ENCODE results near the gene EPS8L1.
A peak's percentile ranks its signal among the peaks of the same experiment; 100 is the strongest.

EPS8L1 gene

GRCh38 chr19:55119053-55119452 lies 43.4 kb downstream of the EPS8L1 start:
- Histone ChIP-seq H3K27me3 (no peaks in the 10 kb centered on the region), H3K27ac (no peak overlapping the region), H3K4me1 (peaks cover 41% of the 10 kb centered on the region), H3K9ac (no peak overlapping the region), H3K4me2 (peak overlapping the region; percentile 82), H4K20me1 (peaks cover 32% of the 10 kb centered on the region), H3K4me3 (no peak overlapping the region), H3K9me3 (no peaks in the 10 kb centered on the region), H3K36me3 (0 out of 2 replicates have a peak, but pooled peaks cover 4% of the 10 kb centered on the region)
- no peak for TF ChIP-seq Cebpa-rat (IDR thresholded peaks at IDR 0.05)

- Histone ChIP-seq H3K4me2 (no peak overlapping the region), H3K4me3 (no peak overlapping the region), H3K36me3 (no peaks in the 10 kb centered on the region), H3K9me3 (no peaks in the 10 kb centered on the region), H3K9ac (no peak overlapping the region), H3K27me3 (no peaks in the 10 kb centered on the region), H3K27ac (no peak overlapping the region), H4K20me1 (no peaks in the 10 kb centered on the region), H3K4me1 (peaks cover 40% of the 10 kb centered on the region)
- no peak for TF ChIP-seq Cebpa-rat (IDR thresholded peaks at IDR 0.05)
Measured at GRCh38 chr19:55131421-55131820, 55.8 kb downstream of the EPS8L1 start.

GRCh38 chr19:55132453-55133129 lies 56.9 kb downstream of the EPS8L1 start:
- H3K27me3 ChIP-seq = no peaks in the 10 kb centered on the region

GRCh38 chr19:55133639-55134444 lies 58.2 kb downstream of the EPS8L1 start:
- Histone ChIP-seq H3K9me3 (no peaks in the 10 kb centered on the region), H3K27me3 (no peaks in the 10 kb centered on the region), H3K27ac (peak overlapping the region; percentile 41), H3K4me2 (peak overlapping the region; percentile 67), H3K4me1 (peaks cover 44% of the 10 kb centered on the region), H4K20me1 (no peaks in the 10 kb centered on the region), H3K9ac (no peak overlapping the region; the same call in 1 of the 2 replicates), H3K36me3 (no peaks in the 10 kb centered on the region), H3K4me3 (no peak overlapping the region)
- TF ChIP-seq Cebpa-rat (IDR thresholded peaks at IDR 0.05) = no peak

More at GRCh38 chr19:55132453-55133129, 56.9 kb downstream of the EPS8L1 start:
- Histone ChIP-seq H3K9me3 (no peaks in the 10 kb centered on the region), H4K20me1 (no peaks in the 10 kb centered on the region), H3K27ac (no peak overlapping the region), H3K4me2 (peak overlapping the region; percentile 16), H3K9ac (no peak overlapping the region), H3K36me3 (no peaks in the 10 kb centered on the region), H3K4me1 (peaks cover 44% of the 10 kb centered on the region), H3K4me3 (no peak overlapping the region)
- no peak for TF ChIP-seq Cebpa-rat (IDR thresholded peaks at IDR 0.05)

- Histone ChIP-seq H3K9ac (no peak overlapping the region), H3K4me3 (no peak overlapping the region), H3K36me3 (no peaks in the 10 kb centered on the region), H3K9me3 (no peaks in the 10 kb centered on the region), H3K27ac (no peak overlapping the region), H3K4me1 (peaks cover 44% of the 10 kb centered on the region), H4K20me1 (no peaks in the 10 kb centered on the region), H3K4me2 (peak overlapping the region; percentile 56), H3K27me3 (no peaks in the 10 kb centered on the region)
- no peak for TF ChIP-seq Cebpa-rat (IDR thresholded peaks at IDR 0.05)
Measured at GRCh38 chr19:55134736-55135135, 59.1 kb downstream of the EPS8L1 start.

- H3K4me1 ChIP-seq = peaks cover 48% of the 10 kb centered on the region
- no peak overlapping the region for H3K9ac ChIP-seq
- H3K27me3 ChIP-seq = no peaks in the 10 kb centered on the region
- no peaks in the 10 kb centered on the region for H3K36me3 ChIP-seq
- peak overlapping the region; percentile 56; the same call in 1 of the 2 replicates for H3K4me2 ChIP-seq
- no peak overlapping the region for H3K4me3 ChIP-seq
- TF ChIP-seq Cebpa-rat (IDR thresholded peaks at IDR 0.05) = no peak
- no peak overlapping the region for H3K27ac ChIP-seq
- H3K9me3 ChIP-seq = no peaks in the 10 kb centered on the region
- H4K20me1 ChIP-seq = no peaks in the 10 kb centered on the region
Measured at GRCh38 chr19:55136399-55137102, 60.9 kb downstream of the EPS8L1 start.
